ENCODE results near the gene KIF26A. TPM values are rescaled to one million over a fixed set of nuclear protein-coding genes. Genes with fewer than 3 reads are reported as not detected.

The KIF26A gene
- total RNA-seq, 1 experiment from 2014 or later, result 3.1 TPM

DNA sequence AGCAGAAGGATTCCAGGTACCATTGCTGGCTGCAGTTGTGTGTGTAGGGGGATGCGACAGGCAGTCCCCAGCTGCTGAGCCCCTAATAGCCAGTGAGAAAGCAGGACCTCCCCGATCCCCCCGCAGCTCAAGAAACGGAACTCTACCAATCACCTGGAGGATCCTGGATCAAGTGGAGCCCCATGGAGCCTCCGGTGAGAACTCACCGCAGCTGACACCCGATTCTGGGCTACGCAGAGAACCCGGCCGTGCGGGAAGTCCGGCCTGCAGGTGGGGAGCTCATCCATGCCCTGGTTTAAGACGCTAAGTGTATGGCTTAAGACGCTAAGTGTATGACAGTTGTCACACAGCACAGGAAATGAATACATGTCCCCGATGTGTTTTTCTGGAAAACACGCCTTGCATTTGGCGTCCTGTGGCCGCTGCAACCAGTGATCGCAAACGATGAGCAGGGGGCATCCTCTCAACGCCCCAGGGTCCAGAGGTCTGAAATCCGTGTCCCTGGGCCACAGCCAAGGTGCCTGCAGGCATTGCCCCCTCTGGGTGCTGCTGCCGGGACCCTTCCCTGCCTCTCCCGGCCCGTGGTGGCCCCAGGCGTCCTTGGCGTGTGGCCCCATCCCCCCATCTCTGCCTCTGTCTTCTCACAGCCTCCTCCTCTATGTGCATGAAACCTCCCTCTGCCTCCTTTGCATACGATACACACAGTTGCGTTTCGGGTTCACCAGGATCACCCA lies 75.1 kb downstream of the KIF26A start:
- Histone ChIP-seq H3K27me3 (ENCODE audit: low read length) (peaks cover 25% of the 10 kb centered on the region), H3K9me3 (ENCODE audit: low read length) (no peaks in the 10 kb centered on the region), H3K4me3 (ENCODE audit: low read length) (no peak overlapping the region), H3K79me2 (ENCODE audit: low read length) (no peaks in the 10 kb centered on the region), H3K36me3 (ENCODE audit: low read depth, low read length) (no peaks in the 10 kb centered on the region), H4K20me1 (ENCODE audit: low read length) (no peaks in the 10 kb centered on the region), H3K9me2 (replicated peaks; ENCODE audit: low read length) (no peaks in the 10 kb centered on the region), H2AFZ (ENCODE audit: low read length) (no peak overlapping the region), H3K4me2 (ENCODE audit: low read length) (no peak overlapping the region), H3K27ac (ENCODE audit: low read length) (no peak overlapping the region), H3F3A (ENCODE audit: low read length, unreplicated experiment) (no peaks in the 10 kb centered on the region), H3K4me1 (ENCODE audit: insufficient read depth, low read length) (no peaks in the 10 kb centered on the region), H3K9ac (ENCODE audit: low read length) (no peak overlapping the region)
- DNase-seq, result no peak
- no TSS peak for BruUV-seq (replicated peaks)
- TF ChIP-seq, protein P1, sequence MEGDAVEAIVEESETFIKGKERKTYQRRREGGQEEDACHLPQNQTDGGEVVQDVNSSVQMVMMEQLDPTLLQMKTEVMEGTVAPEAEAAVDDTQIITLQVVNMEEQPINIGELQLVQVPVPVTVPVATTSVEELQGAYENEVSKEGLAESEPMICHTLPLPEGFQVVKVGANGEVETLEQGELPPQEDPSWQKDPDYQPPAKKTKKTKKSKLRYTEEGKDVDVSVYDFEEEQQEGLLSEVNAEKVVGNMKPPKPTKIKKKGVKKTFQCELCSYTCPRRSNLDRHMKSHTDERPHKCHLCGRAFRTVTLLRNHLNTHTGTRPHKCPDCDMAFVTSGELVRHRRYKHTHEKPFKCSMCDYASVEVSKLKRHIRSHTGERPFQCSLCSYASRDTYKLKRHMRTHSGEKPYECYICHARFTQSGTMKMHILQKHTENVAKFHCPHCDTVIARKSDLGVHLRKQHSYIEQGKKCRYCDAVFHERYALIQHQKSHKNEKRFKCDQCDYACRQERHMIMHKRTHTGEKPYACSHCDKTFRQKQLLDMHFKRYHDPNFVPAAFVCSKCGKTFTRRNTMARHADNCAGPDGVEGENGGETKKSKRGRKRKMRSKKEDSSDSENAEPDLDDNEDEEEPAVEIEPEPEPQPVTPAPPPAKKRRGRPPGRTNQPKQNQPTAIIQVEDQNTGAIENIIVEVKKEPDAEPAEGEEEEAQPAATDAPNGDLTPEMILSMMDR (conservative IDR thresholded peaks at IDR 0.05; ENCODE audit: low read depth, low read length), result no peak
- TF ChIP-seq EZH2phosphoT487 (IDR thresholded peaks at IDR 0.05; ENCODE audit: borderline replicate concordance, low read length) (no peak), EZH2 (IDR thresholded peaks at IDR 0.05; ENCODE audit: low read length, unreplicated experiment) (no peak)
- CTCF ChIA-PET, result no interaction called here
- POLR2A ChIA-PET (ENCODE audit: unreplicated experiment), result no interaction called here
- ATAC-seq, result no peak
- intact Hi-C loops (cut with micrococcal nuclease), result no loop called here

DNA sequence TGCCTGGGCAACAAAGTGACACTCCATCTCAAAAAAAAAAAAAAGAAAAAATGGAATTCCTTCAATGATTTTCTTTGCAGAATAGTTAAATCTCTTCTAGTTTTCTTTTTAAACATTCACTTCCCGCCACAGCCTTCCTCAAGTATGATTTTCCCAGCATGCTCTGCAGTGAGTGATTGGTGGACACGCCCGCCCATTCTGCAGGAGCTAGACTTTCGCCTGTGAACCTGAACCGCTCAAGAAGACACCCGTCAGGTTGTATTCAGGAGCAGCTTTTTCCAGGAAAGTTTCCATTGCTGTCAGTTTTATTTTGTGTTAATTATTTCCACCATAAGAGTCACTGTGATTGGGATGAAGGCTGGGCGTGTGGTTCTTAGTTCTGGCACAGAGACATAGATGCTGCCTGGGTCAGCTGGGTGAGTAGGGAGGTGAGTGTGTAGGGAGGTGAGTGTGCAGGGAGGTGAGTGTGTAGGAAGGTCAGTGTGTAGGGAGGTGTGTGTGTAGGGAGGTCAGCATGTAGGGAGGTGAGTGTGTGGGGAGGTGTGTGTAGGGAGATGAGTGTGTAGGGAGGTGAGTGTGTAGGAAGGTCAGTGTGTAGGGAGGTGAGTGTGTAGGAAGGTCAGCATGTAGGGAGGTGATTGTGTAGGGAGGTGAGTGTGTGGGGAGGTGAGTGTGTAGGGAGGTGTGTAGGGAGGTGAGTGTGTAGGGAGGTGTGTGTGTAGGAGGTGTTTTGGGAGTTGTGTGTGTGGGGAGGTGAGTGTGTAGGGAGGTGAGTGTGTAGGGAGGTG lies 76.2 kb downstream of the KIF26A start:
- no peak overlapping the region for H2AFZ ChIP-seq (ENCODE audit: low read length)
- no peaks in the 10 kb centered on the region for H3K9me2 ChIP-seq (replicated peaks; ENCODE audit: low read length)
- H3K4me3 ChIP-seq (ENCODE audit: low read length), result no peak overlapping the region
- no peaks in the 10 kb centered on the region for H3K4me1 ChIP-seq (ENCODE audit: insufficient read depth, low read length)
- TF ChIP-seq, protein P1 (conservative IDR thresholded peaks at IDR 0.05; ENCODE audit: low read depth, low read length), result no peak
- TF ChIP-seq EZH2 (IDR thresholded peaks at IDR 0.05; ENCODE audit: low read length, unreplicated experiment), result no peak
- no peak for TF ChIP-seq EZH2phosphoT487 (IDR thresholded peaks at IDR 0.05; ENCODE audit: borderline replicate concordance, low read length)
- no peaks in the 10 kb centered on the region for H3F3A ChIP-seq (ENCODE audit: low read length, unreplicated experiment)
- no TSS peak for BruUV-seq (replicated peaks)
- peaks cover 33% of the 10 kb centered on the region for H3K27me3 ChIP-seq (ENCODE audit: low read length)
- H3K79me2 ChIP-seq (ENCODE audit: low read length), result no peaks in the 10 kb centered on the region
- no peaks in the 10 kb centered on the region for H3K36me3 ChIP-seq (ENCODE audit: low read depth, low read length)
- no peak for ATAC-seq
- POLR2A ChIA-PET (ENCODE audit: unreplicated experiment), result no interaction called here
- no peaks in the 10 kb centered on the region for H4K20me1 ChIP-seq (ENCODE audit: low read length)
- intact Hi-C loops (cut with micrococcal nuclease), result no loop called here
- no peaks in the 10 kb centered on the region for H3K9me3 ChIP-seq (ENCODE audit: low read length)
- no peak for DNase-seq
- no peak overlapping the region for H3K27ac ChIP-seq (ENCODE audit: low read length)
- H3K4me2 ChIP-seq (ENCODE audit: low read length), result no peak overlapping the region
- CTCF ChIA-PET, result no interaction called here
- H3K9ac ChIP-seq (ENCODE audit: low read length), result no peak overlapping the region
